Mucosa of stomach (tissue), 1 donor: ENCODE data around the gene HERC3.

Experiments
- H3K27me3 ChIP-seq: one replicate; pipeline ENCODE4 v1.7.0; 2013; ENCODE audit warnings: mild to moderate bottlenecking, low read length; ENCODE audit not compliant: control insufficient read depth, insufficient read depth
- H3K36me3 ChIP-seq: one replicate; pipeline ENCODE4 v1.7.0; 2013; ENCODE audit warnings: low read length; ENCODE audit not compliant: control insufficient read depth, insufficient read depth
- H3K4me1 ChIP-seq: one replicate; pipeline ENCODE4 v1.7.0; 2013; ENCODE audit warnings: mild to moderate bottlenecking, low read length; ENCODE audit not compliant: control insufficient read depth, insufficient read depth
- H3K4me3 ChIP-seq: one replicate; pipeline ENCODE4 v1.7.0; 2013; ENCODE audit warnings: low read length
- H3K9ac ChIP-seq: one replicate; pipeline ENCODE4 v1.7.0; 2013; ENCODE audit warnings: mild to moderate bottlenecking, low read length, moderate library complexity
- H3K9me3 ChIP-seq: one replicate; pipeline ENCODE4 v1.7.0; 2013; ENCODE audit warnings: mild to moderate bottlenecking, low read length, moderate library complexity; ENCODE audit not compliant: control insufficient read depth
- donor health status: Pancreatic carcinoma.

The HERC3 gene

DNA sequence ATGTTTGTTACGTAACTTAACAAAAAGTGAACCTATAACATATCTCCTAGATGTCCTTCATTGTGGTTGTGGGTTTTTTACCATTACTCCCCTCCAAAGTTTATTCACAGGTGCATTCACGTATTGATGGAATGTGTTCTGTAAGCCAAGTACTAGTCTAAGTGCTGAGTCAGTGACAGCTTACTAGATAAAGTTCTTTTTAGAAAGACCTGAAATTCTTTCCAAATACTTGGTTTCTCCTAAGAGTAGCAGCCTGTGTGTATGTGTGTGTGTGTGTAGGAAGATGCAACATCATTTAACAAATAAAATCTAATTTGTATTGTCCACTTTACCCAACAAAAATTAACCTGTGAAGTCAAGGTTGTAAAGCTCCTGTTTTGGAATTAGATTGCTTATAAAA, 83.3 kb downstream of the HERC3 start:
- Histone ChIP-seq H3K9me3 (no peaks in the 10 kb centered on the region), H3K4me1 (no peaks in the 10 kb centered on the region), H3K4me3 (no peak overlapping the region), H3K27me3 (no peaks in the 10 kb centered on the region), H3K36me3 (no peaks in the 10 kb centered on the region), H3K9ac (no peak overlapping the region)

DNA sequence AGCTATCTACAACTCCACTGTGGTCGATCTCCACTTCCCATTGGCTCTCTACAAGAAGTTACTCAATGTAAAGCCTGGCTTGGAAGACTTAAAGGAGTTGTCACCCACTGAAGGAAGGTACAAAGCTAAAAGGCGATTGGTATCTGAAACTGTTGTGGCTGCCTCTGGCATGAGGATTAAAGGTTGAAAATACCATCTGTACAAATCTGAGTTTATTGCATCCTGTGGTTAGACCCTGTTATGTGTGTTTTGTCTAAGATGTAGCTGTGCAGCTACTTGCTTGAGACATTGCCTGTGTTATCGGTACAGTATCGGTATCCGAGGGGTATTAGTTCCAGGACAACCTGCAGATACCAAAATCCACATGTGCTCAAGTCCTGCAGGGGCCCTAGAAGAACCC, 88.9 kb downstream of the HERC3 start:
- Histone ChIP-seq H3K4me1 (no peaks in the 10 kb centered on the region), H3K36me3 (no peaks in the 10 kb centered on the region), H3K27me3 (no peaks in the 10 kb centered on the region), H3K9me3 (no peaks in the 10 kb centered on the region), H3K4me3 (no peak overlapping the region), H3K9ac (no peak overlapping the region)

DNA sequence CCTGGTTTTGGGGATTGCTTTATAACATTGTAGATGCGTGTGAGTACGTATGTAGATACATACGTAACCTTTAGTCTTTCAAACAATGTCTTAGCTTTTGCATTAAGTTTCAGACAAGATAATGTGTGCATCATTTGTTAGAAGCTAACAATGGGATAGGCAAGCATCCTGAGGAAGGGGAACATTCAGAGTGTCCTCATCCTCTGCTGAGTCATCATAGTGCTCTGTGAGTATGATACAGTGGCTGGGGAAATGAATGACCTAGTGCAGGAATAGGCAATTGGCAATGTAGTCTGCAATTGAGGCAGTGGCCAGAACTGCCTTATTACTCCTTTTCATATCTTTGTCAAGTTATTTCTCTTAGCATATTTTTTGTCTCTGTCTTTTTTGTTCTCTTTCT, 98.1 kb downstream of the HERC3 start:
- no peak overlapping the region for H3K4me3 ChIP-seq

DNA sequence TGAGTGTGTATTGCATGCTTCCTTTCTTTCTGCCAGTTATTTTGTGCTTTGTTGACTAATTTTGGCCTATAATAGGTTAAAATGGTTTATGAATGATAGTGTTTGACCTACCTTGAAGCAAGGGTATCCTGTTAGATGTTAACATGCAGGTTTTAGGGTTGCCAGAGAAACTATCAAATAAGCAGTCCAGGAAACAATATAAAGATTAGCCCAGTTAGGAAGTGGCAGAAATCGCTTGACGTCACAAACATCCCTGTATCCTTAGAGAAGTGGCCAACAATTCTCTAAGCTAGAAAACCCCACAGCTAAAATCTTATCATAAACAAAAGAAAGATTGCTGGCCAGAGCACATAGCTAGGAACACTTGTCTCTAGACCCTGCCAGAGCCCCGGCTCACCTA, 101.5 kb downstream of the HERC3 start:
- Histone ChIP-seq H3K4me3 (no peak overlapping the region), H3K27me3 (no peaks in the 10 kb centered on the region), H3K36me3 (no peaks in the 10 kb centered on the region), H3K9me3 (no peaks in the 10 kb centered on the region), H3K4me1 (no peaks in the 10 kb centered on the region), H3K9ac (no peak overlapping the region)

More for the DNA sequence above, 98.1 kb downstream of the HERC3 start:
- no peaks in the 10 kb centered on the region for H3K4me1 ChIP-seq
- H3K9ac ChIP-seq: no peak overlapping the region
- no peaks in the 10 kb centered on the region for H3K9me3 ChIP-seq
- H3K27me3 ChIP-seq: no peaks in the 10 kb centered on the region
- no peaks in the 10 kb centered on the region for H3K36me3 ChIP-seq

DNA sequence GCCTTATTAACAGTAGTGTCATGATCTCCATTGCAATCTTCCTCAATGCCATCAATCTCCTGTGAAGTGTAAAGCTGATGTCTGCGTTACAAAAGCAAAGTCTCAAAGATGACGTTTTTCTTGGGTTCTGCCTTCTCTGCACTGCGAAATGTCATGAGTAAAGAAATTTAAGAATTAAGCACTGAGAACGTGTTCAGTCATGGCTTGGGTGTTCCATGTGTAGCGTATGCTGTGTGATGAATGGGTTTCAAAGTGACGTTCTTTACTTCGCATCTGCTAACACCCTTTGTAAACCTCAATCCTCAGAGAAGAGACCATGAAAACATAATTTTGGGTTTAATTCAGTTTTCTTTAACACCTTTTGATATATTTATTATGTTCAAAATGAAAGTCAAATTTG, 104.3 kb downstream of the HERC3 start:
- H3K9ac ChIP-seq: peak overlapping the region; percentile 59
- H3K4me3 ChIP-seq: no peak overlapping the region
- H3K9me3 ChIP-seq: no peaks in the 10 kb centered on the region
- no peaks in the 10 kb centered on the region for H3K4me1 ChIP-seq
- H3K27me3 ChIP-seq: no peaks in the 10 kb centered on the region
- no peaks in the 10 kb centered on the region for H3K36me3 ChIP-seq

DNA sequence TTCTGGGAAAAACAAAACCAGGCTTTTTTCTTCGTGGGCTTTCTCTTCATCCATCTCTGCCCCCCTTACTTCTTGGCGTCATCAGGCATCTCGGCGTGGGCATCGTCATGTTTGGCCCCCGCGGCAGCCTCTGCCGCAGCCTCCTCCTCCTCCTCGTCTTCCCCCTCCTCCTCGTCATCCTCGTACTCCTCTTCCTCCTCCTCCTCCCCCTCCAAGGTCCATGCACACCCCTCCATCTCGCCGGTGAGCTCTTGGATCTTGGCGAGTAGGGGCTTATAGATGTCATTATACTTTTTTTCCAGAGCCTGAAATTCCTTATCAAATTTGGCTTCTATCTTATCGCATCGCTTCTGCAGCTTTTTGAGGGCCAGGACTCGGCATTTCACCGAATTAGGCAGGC, 104.9 kb downstream of the HERC3 start:
- no peaks in the 10 kb centered on the region for H3K4me1 ChIP-seq
- no peaks in the 10 kb centered on the region for H3K9me3 ChIP-seq
- H3K36me3 ChIP-seq: no peaks in the 10 kb centered on the region
- H3K9ac ChIP-seq: peak overlapping the region; percentile 59
- H3K4me3 ChIP-seq: peak overlapping the region; percentile 24
- H3K27me3 ChIP-seq: no peaks in the 10 kb centered on the region

DNA sequence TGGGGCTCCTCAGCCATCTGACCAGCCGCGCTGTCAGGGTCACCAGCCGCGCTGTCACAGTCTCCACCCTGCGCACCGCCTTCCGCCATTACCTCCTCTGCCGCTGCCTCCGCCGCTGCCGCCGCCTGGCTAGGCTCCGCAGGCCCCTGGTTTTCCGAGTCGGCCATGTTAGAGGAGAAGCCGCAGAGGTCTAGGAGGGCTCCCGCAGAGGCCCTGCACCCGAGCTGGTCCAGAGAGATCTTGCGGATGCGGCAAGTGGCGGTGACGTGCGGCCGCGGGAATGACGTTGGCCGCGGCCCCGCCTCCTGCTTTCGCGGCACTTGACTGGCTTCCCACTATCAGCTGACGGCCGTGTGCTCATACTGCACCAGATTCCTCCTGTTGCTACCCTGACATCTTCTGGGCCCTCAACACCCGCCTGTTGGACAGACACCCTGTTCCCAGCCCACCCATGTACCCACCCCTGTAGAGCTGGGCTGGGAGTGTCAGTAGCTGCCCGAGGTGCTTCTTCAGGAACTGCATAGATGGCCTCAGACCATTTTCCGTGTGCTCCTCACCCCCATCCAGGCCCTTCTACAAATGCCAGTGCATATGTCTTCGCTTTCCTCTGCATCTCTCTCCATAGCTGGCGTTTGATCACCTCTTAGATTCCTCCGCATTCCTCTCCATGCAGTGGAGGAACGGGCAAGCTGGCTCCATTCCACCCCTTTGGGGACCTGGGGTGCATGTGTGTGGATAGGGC, 105.5 kb downstream of the HERC3 start, which contains the start of gene NAP1L5:
Gene NAP1L5 (minus strand): TSS at position 242 of the 742 bp plus-strand sequence. CDS start 75 bp downstream, at position 167.
- Histone ChIP-seq H3K4me3 (peak within 1 kb of the TSS; percentile 24), H3K4me1 (no peaks in the 10 kb centered on the region), H3K36me3 (no peaks in the 10 kb centered on the region), H3K27me3 (no peaks in the 10 kb centered on the region), H3K9me3 (no peaks in the 10 kb centered on the region), H3K9ac (peak within 1 kb of the TSS; percentile 59)

DNA sequence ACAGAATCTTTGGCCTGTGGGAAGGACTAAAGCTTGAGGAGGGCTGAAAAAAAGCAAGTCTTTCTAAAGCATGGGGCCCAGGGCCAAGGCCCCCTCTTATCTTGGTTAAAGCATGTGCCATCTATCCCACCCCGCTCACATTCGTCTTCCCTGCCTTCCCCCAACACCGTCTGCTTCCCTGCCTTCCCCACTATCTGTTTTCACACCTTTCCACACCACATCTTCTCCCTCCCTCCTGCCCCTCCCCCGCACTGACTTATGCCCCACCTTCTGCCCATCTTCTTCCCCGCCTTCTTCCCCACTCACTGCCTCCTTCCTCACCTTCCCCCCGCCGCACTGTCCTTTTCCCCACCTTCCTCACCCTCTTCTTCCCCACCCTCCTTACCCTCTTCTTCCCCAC, 106.2 kb downstream of the HERC3 start:
- no peak overlapping the region for H3K4me3 ChIP-seq
- H3K27me3 ChIP-seq: no peaks in the 10 kb centered on the region
- no peaks in the 10 kb centered on the region for H3K9me3 ChIP-seq
- no peaks in the 10 kb centered on the region for H3K4me1 ChIP-seq
- no peaks in the 10 kb centered on the region for H3K36me3 ChIP-seq
- no peak overlapping the region for H3K9ac ChIP-seq

DNA sequence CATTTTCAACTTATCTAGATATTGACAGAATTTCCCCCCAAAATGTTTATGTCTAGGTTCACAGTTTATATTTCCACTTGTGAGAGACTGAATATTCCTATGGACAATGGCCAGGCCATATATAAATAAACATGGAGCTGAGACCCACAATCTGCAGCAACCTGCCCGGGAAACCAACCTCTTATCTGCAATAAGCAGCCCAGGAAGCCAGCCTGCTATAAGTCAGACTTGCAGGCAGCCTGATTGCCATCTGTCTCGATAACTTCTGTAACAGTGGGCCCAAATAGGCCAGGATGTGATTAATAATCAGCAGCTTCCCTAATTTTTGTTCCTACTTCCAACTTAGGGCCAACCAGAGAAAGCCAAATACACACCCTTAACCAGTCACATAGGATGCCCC, 110.5 kb downstream of the HERC3 start:
- Histone ChIP-seq H3K9ac (no peak overlapping the region), H3K27me3 (no peaks in the 10 kb centered on the region), H3K4me1 (no peaks in the 10 kb centered on the region), H3K9me3 (no peaks in the 10 kb centered on the region), H3K36me3 (no peaks in the 10 kb centered on the region), H3K4me3 (no peak overlapping the region)

DNA sequence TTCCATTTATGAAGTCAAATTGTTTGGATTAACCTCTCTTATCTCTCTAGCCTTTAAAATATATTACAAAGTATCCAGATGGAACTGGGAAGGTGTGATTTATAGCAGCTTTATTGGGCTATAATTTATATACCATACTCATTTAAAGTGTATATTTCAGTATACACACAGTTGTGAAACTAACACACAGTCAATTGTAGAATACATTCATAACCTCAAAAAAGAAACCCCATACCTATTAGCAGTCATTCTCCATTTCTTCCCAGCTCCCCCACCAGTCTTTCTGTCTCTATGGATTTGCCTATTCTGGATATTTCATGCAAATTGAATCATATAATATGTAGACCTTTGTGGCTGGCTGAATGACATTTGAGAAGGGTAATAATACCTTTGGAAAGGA, 112.9 kb downstream of the HERC3 start:
- Histone ChIP-seq H3K36me3 (no peaks in the 10 kb centered on the region), H3K9ac (no peak overlapping the region), H3K9me3 (no peaks in the 10 kb centered on the region), H3K4me3 (no peak overlapping the region), H3K4me1 (no peaks in the 10 kb centered on the region), H3K27me3 (no peaks in the 10 kb centered on the region)

DNA sequence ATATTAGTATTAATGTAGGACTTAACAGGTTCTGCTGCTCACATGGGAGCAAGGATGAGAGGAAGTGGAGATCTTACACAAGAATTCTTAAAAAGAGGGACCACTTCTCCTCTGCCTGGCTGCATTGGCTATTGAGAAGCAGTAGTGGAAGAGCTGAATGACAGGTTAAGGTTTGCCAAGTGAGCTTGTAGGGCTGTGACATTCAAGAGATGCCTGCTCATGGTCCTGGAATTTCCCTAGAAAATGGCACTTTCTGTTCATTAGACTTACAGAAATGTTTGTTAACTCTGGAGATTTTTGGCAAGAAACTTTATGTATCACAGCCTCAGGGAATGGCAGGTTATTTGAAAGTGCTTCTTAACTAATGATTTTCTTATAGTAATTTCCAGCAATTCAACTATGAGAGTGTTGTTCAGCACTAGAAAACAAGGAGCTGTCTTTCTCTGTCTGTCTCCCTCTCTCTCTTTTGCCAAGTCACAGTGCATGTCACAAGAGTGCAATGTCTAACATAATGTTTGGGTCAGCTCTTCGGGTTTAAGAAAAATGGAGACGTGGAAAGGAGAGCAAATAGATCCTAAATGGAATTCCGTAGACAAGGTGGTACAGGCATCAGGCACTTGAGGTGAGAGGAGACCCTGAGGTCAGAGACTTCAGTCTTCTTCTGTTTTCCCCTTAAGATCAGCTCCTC, 113.7 kb downstream of the HERC3 start:
- H3K4me3 ChIP-seq: no peak overlapping the region
- no peak overlapping the region for H3K9ac ChIP-seq
- no peaks in the 10 kb centered on the region for H3K27me3 ChIP-seq
- no peaks in the 10 kb centered on the region for H3K4me1 ChIP-seq
- H3K36me3 ChIP-seq: no peaks in the 10 kb centered on the region
- no peaks in the 10 kb centered on the region for H3K9me3 ChIP-seq

DNA sequence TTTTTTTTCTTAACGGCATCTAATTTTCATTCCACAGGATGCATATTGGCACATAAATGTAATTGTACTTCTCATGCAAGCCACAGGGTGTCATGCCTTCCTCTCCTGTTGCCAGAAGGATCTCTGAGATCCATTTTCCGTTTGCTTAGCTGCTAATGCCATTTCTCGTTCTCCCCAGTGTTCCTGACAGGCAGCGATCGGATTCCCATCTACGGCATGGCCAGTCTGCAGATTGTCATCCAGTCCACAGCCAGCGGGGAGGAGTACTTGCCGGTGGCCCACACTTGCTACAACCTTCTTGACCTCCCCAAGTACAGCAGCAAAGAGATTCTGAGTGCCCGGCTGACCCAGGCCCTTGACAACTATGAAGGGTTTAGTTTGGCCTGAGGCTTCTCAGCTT, 114.3 kb downstream of the HERC3 start:
- no peak overlapping the region for H3K4me3 ChIP-seq
- no peaks in the 10 kb centered on the region for H3K27me3 ChIP-seq
- H3K9me3 ChIP-seq: no peaks in the 10 kb centered on the region
- no peak overlapping the region for H3K9ac ChIP-seq
- no peaks in the 10 kb centered on the region for H3K36me3 ChIP-seq
- no peaks in the 10 kb centered on the region for H3K4me1 ChIP-seq
